ENCODE data around the gene PPM1F.
"Not testable (repeated sequence)": the region's sequence is repeated elsewhere in the genome, so short reads cannot be mapped to it uniquely, and the experiment has no call there.

The PPM1F gene

GRCh38 chr22:21940521-21940920 lies 12.1 kb downstream of the PPM1F start:
- TF ChIP-seq RARB (CRISPR knock-in tag; IDR thresholded peaks at IDR 0.05): no peak
- no peak for TF ChIP-seq ZC3H10 (CRISPR knock-in tag; IDR thresholded peaks at IDR 0.05)
- no peak for TF ChIP-seq CREB5 (CRISPR knock-in tag; IDR thresholded peaks at IDR 0.05; ENCODE audit: low read depth)

GRCh38 chr22:21939935-21940334 lies 12.7 kb downstream of the PPM1F start:
- not testable (repeated sequence) for ATAC-seq

More at GRCh38 chr22:21940521-21940920, 12.1 kb downstream of the PPM1F start:
- ATAC-seq: no peak

- ATAC-seq: no peak
- TF ChIP-seq, protein P1, sequence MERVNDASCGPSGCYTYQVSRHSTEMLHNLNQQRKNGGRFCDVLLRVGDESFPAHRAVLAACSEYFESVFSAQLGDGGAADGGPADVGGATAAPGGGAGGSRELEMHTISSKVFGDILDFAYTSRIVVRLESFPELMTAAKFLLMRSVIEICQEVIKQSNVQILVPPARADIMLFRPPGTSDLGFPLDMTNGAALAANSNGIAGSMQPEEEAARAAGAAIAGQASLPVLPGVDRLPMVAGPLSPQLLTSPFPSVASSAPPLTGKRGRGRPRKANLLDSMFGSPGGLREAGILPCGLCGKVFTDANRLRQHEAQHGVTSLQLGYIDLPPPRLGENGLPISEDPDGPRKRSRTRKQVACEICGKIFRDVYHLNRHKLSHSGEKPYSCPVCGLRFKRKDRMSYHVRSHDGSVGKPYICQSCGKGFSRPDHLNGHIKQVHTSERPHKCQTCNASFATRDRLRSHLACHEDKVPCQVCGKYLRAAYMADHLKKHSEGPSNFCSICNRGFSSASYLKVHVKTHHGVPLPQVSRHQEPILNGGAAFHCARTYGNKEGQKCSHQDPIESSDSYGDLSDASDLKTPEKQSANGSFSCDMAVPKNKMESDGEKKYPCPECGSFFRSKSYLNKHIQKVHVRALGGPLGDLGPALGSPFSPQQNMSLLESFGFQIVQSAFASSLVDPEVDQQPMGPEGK (CRISPR knock-in tag; IDR thresholded peaks at IDR 0.05; ENCODE audit: borderline replicate concordance): no peak
- TF ChIP-seq CSDC2 (CRISPR knock-in tag; IDR thresholded peaks at IDR 0.05) (no peak), TCF4 (CRISPR knock-in tag; IDR thresholded peaks at IDR 0.05; ENCODE audit: borderline replicate concordance) (no peak), BACH2 (CRISPR knock-in tag; IDR thresholded peaks at IDR 0.05; ENCODE audit: borderline replicate concordance) (no peak), SNAI2 (CRISPR knock-in tag; IDR thresholded peaks at IDR 0.05) (no peak), ZFP30 (CRISPR knock-in tag; IDR thresholded peaks at IDR 0.05) (no peak), ZFP3 (CRISPR knock-in tag; IDR thresholded peaks at IDR 0.05) (no peak), ZNF565 (CRISPR knock-in tag; conservative IDR thresholded peaks at IDR 0.05; ENCODE audit: low read depth) (no peak), TSHZ2 (CRISPR knock-in tag; IDR thresholded peaks at IDR 0.05) (no peak), RARB (CRISPR knock-in tag; IDR thresholded peaks at IDR 0.05) (no peak), ZNF70 (CRISPR knock-in tag; IDR thresholded peaks at IDR 0.05) (no peak), GLIS3 (CRISPR knock-in tag; IDR thresholded peaks at IDR 0.05) (no peak), ZNF8 (CRISPR knock-in tag; IDR thresholded peaks at IDR 0.05) (no peak), ISL1 (CRISPR knock-in tag; IDR thresholded peaks at IDR 0.05) (no peak), PPARA (CRISPR knock-in tag; IDR thresholded peaks at IDR 0.05; ENCODE audit: borderline replicate concordance) (no peak)
- TF ChIP-seq, protein P2, sequence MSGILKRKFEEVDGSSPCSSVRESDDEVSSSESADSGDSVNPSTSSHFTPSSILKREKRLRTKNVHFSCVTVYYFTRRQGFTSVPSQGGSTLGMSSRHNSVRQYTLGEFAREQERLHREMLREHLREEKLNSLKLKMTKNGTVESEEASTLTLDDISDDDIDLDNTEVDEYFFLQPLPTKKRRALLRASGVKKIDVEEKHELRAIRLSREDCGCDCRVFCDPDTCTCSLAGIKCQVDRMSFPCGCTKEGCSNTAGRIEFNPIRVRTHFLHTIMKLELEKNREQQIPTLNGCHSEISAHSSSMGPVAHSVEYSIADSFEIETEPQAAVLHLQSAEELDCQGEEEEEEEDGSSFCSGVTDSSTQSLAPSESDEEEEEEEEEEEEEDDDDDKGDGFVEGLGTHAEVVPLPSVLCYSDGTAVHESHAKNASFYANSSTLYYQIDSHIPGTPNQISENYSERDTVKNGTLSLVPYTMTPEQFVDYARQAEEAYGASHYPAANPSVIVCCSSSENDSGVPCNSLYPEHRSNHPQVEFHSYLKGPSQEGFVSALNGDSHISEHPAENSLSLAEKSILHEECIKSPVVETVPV (CRISPR knock-in tag; IDR thresholded peaks at IDR 0.05): no peak
- TF ChIP-seq, protein P3, sequence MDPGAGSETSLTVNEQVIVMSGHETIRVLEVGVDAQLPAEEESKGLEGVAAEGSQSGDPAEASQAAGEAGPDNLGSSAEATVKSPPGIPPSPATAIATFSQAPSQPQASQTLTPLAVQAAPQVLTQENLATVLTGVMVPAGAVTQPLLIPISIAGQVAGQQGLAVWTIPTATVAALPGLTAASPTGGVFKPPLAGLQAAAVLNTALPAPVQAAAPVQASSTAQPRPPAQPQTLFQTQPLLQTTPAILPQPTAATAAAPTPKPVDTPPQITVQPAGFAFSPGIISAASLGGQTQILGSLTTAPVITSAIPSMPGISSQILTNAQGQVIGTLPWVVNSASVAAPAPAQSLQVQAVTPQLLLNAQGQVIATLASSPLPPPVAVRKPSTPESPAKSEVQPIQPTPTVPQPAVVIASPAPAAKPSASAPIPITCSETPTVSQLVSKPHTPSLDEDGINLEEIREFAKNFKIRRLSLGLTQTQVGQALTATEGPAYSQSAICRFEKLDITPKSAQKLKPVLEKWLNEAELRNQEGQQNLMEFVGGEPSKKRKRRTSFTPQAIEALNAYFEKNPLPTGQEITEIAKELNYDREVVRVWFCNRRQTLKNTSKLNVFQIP (CRISPR knock-in tag; IDR thresholded peaks at IDR 0.05; ENCODE audit: borderline replicate concordance, low read depth): no peak
Measured at GRCh38 chr22:21939461-21939913, 13.2 kb downstream of the PPM1F start.

DNA sequence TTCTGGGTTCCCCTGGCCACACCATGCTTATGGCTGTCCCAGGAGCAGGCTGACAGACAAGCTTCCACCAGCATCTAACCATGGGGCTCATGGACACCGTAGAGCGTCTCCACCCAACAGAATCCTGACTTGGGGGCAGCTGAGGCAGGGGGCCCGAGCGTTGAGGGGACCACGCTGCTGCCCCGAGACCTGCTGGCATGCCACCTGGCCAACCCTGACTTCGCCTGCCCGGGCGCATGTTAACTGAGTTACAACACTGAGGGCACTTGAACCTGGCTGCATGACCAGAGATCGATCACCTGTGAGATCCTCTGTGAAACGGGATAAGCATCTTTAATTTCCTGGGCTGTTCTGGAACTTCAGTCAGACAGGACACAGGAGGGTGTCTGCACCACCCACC lies 13.7 kb downstream of the PPM1F start:
- no peak for TF ChIP-seq ESRRG (CRISPR knock-in tag; IDR thresholded peaks at IDR 0.05)
- no peak for TF ChIP-seq BACH2 (CRISPR knock-in tag; IDR thresholded peaks at IDR 0.05; ENCODE audit: borderline replicate concordance)
- no peak for TF ChIP-seq CSDC2 (CRISPR knock-in tag; IDR thresholded peaks at IDR 0.05)
- TF ChIP-seq TCF4 (CRISPR knock-in tag; IDR thresholded peaks at IDR 0.05; ENCODE audit: borderline replicate concordance): no peak
- no peak for TF ChIP-seq TSHZ2 (CRISPR knock-in tag; IDR thresholded peaks at IDR 0.05)
- no peak for TF ChIP-seq SNAI2 (CRISPR knock-in tag; IDR thresholded peaks at IDR 0.05)
- TF ChIP-seq, protein P3 (CRISPR knock-in tag; IDR thresholded peaks at IDR 0.05; ENCODE audit: borderline replicate concordance, low read depth): no peak
- TF ChIP-seq, protein P2 (CRISPR knock-in tag; IDR thresholded peaks at IDR 0.05): no peak
- no peak; the same call in 2 of the 3 replicates for ATAC-seq

All from SK-N-SH treated with all-trans-retinoic acid at 6 μM for 48 hours (cell line).